Fibroblast of lung (primary cell): Measurements from ENCODE around the gene DNAJB6. TPM values are rescaled to one million over a fixed set of nuclear protein-coding genes. Genes with fewer than 3 reads are reported as not detected.

ENCODE experiments used
- DNase-seq, 2 donors: peaks; one replicate each; pipeline versions ENCODE4 v3.0.0 to v3.0.0-alpha.2; 2010; ENCODE audit warnings: low read depth in 2 of 2
- H2AFZ ChIP-seq: 2 replicates; pipeline ENCODE4 v1.5.1; 2012; ENCODE audit warnings: low read length, control low read depth, inconsistent platforms
- H3K27ac ChIP-seq: 2 replicates; pipeline ENCODE4 v1.5.1; 2011; ENCODE audit warnings: low read length, control low read depth; ENCODE audit not compliant: insufficient read depth
- H3K27me3 ChIP-seq: 2 replicates; pipeline ENCODE4 v1.5.1; 2011; ENCODE audit warnings: mild to moderate bottlenecking, low read length; ENCODE audit not compliant: control insufficient read depth, insufficient read depth
- H3K36me3 ChIP-seq: 2 replicates; pipeline ENCODE4 v1.5.1; 2011; ENCODE audit warnings: low read length; ENCODE audit not compliant: control insufficient read depth, insufficient read depth
- H3K4me1 ChIP-seq: 2 replicates; pipeline ENCODE4 v1.5.1; 2011; ENCODE audit warnings: low read length; ENCODE audit not compliant: control insufficient read depth, insufficient read depth; ENCODE audit errors: extremely low read depth
- H3K4me2 ChIP-seq: 2 replicates; pipeline ENCODE4 v1.5.1; 2011; ENCODE audit warnings: low read length, control low read depth; ENCODE audit not compliant: insufficient read depth; ENCODE audit errors: extremely low read depth
- H3K4me3 ChIP-seq, 4 experiments: fragments of 200-600 bp in 1 of 4; sonication (generic) in 1 of 4; replicated peaks in 1 of 4; 2 replicates each; pipeline ENCODE4 v1.5.1; 2011 to 2016; ENCODE audit warnings: low read length in 4 of 4, low read depth in 3 of 4, mild to moderate bottlenecking in 3 of 4, control low read depth in 2 of 4, inconsistent platforms in 1 of 4, mixed read lengths in 1 of 4; ENCODE audit not compliant: insufficient read depth in 1 of 4; ENCODE audit errors: control extremely low read depth in 1 of 4
- H3K79me2 ChIP-seq: 2 replicates; pipeline ENCODE4 v1.5.1; 2012; ENCODE audit warnings: mild to moderate bottlenecking, low read length, inconsistent platforms; ENCODE audit not compliant: control insufficient read depth, insufficient read depth
- H3K9ac ChIP-seq: 2 replicates; pipeline ENCODE4 v1.5.1; 2011; ENCODE audit warnings: mild to moderate bottlenecking, low read length, control low read depth; ENCODE audit not compliant: insufficient read depth
- H3K9me3 ChIP-seq: 2 replicates; pipeline ENCODE4 v1.5.1; 2012; ENCODE audit warnings: low read depth, low read length; ENCODE audit not compliant: control insufficient read depth, insufficient read depth
- H4K20me1 ChIP-seq: 2 replicates; pipeline ENCODE4 v1.5.1; 2011; ENCODE audit warnings: low read length; ENCODE audit not compliant: control insufficient read depth, insufficient read depth; ENCODE audit errors: extremely low read depth
- EZH2 ChIP-seq: IDR thresholded peaks from 2 replicates; pipeline ENCODE4 v1.5.1; 2012; ENCODE audit warnings: low read length, control low read depth, mild to moderate bottlenecking; ENCODE audit errors: missing control alignments
- polyA plus RNA-seq, 2 donors: library from polyadenylated mRNA; depleted of rRNA in 1 of 2; stranded (reverse) in 1 of 2; unstranded in 1 of 2; fragments of >200 nt; gene quantifications; 2 replicates each; pipeline ENCODE4 v1.2.1, GENCODE V29; 2011 to 2012; ENCODE audit warnings: missing spikeins in 1 of 2
- total RNA-seq: library from RNA; depleted of rRNA; stranded (reverse); fragments of >200 nt; gene quantifications from 2 replicates; pipeline ENCODE4 v1.2.1, GENCODE V29; 2014
- TF ChIP-seq, protein P1 (sequence below), 2 donors: IDR thresholded peaks in 1 of 2; conservative IDR thresholded peaks in 1 of 2; 1 replicate in 1 of 2; 2 replicates in 1 of 2; pipeline ENCODE4 v1.5.1; 2011 to 2012; ENCODE audit warnings: low read length in 2 of 2, control low read depth in 1 of 2, inconsistent platforms in 1 of 2, low read depth in 1 of 2, mild to moderate bottlenecking in 1 of 2

Gene DNAJB6
- total and polyA plus RNA-seq, 2 donors (not counting 1 experiment from before 2014, with no cell fraction given) = 86.2 to 117 TPM

DNA sequence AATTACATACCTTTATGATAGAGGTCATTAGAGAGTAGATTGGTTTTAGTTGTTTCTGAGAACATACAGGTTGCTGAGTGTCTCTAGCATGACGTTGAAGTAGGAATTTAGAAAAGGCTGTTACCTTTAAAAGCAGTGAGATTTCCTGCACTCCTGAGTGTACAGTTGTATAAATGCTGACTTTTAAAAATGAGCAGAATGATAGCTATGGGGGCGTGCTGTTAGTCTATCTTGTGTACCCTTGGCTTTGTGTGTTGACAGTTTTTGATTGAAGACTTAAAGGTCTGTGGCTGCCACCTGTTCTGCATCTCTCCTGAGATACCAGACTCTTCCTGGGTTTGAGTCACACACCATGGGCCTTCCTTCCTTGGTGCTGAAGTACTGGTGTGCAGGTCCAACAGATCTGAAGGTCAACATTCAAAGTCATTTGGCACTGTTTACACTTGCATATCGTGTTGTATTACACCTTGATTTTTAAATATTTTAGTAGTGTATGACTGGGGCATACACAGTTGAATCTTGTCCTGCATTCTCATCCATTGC is 23.8 kb downstream of the DNAJB6 start:
- Histone ChIP-seq H4K20me1 (peaks cover 4% of the 10 kb centered on the region), H3K27ac (no peak overlapping the region), H3K9me3 (no peaks in the 10 kb centered on the region), H3K27me3 (no peaks in the 10 kb centered on the region), H3K4me1 (peaks cover 9% of the 10 kb centered on the region), H3K4me3 (no peak overlapping the region), H3K4me2 (no peak overlapping the region), H3K79me2 (peaks cover 86% of the 10 kb centered on the region), H2AFZ (no peak overlapping the region), H3K9ac (no peak overlapping the region), H3K36me3 (peaks cover 16% of the 10 kb centered on the region)
- DNase-seq = no peak
- TF ChIP-seq, protein P1, sequence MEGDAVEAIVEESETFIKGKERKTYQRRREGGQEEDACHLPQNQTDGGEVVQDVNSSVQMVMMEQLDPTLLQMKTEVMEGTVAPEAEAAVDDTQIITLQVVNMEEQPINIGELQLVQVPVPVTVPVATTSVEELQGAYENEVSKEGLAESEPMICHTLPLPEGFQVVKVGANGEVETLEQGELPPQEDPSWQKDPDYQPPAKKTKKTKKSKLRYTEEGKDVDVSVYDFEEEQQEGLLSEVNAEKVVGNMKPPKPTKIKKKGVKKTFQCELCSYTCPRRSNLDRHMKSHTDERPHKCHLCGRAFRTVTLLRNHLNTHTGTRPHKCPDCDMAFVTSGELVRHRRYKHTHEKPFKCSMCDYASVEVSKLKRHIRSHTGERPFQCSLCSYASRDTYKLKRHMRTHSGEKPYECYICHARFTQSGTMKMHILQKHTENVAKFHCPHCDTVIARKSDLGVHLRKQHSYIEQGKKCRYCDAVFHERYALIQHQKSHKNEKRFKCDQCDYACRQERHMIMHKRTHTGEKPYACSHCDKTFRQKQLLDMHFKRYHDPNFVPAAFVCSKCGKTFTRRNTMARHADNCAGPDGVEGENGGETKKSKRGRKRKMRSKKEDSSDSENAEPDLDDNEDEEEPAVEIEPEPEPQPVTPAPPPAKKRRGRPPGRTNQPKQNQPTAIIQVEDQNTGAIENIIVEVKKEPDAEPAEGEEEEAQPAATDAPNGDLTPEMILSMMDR (conservative IDR thresholded peaks at IDR 0.05 in 1 of 2, IDR thresholded peaks at IDR 0.05 in 1 of 2; ENCODE audit: low read depth in 1 of 2, low read length in 2 of 2) = no peak
- TF ChIP-seq EZH2 = no peak

DNA sequence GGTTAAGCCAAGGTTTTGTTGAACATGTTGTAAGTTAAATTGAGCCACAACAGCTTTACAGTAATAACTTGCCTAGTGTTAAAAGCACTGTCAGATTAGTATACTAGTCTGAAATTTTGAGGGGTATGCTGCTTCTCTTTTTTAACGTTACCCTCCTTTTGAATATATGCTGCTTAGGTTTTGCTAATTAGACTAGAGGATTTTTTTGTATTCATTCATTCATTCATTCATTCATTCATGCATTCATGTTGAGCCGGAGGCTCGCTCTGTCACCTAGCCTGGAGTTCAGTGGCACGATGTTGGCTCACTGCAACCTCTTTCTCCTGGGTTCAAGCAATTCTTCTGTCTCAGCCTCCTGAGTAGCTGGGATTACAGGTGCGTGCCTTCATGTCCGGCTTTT is 24.7 kb downstream of the DNAJB6 start:
- no peak for DNase-seq
- no peaks in the 10 kb centered on the region for H3K9me3 ChIP-seq
- no peak overlapping the region for H3K4me2 ChIP-seq
- H3K4me3 ChIP-seq = no peak overlapping the region
- peaks cover 16% of the 10 kb centered on the region for H3K36me3 ChIP-seq
- no peak for TF ChIP-seq EZH2
- TF ChIP-seq, protein P1 (conservative IDR thresholded peaks at IDR 0.05 in 1 of 2, IDR thresholded peaks at IDR 0.05 in 1 of 2; ENCODE audit: low read depth in 1 of 2, low read length in 2 of 2) = no peak
- H4K20me1 ChIP-seq = peaks cover 3% of the 10 kb centered on the region
- no peaks in the 10 kb centered on the region for H3K27me3 ChIP-seq
- no peaks in the 10 kb centered on the region for H3K4me1 ChIP-seq
- no peak overlapping the region for H3K27ac ChIP-seq
- H3K79me2 ChIP-seq = peaks cover 81% of the 10 kb centered on the region
- no peak overlapping the region for H3K9ac ChIP-seq
- H2AFZ ChIP-seq = no peak overlapping the region

DNA sequence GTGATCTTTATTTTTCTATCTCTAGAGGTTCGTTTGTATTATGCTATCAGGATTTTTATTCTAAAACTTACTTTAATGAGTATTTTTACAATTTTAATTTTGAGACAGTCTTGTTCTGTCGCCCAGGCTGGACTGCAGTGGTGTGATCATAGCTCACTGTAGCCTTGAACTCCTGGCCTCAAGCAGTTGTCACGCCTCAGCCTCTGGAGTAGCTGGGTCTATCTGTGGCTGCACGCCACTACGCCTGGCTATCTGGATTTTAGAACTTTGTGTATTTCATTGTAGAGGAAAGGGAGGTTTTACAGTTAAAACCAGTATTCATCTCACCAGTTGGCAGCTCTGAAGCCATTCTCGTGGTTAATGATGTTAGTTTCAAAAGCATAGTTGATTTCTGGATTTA is 25.9 kb downstream of the DNAJB6 start:
- no peak overlapping the region for H3K9ac ChIP-seq
- H3K4me1 ChIP-seq = no peaks in the 10 kb centered on the region
- no peak overlapping the region for H2AFZ ChIP-seq
- H3K27ac ChIP-seq = no peak overlapping the region
- H3K9me3 ChIP-seq = no peaks in the 10 kb centered on the region
- no peak overlapping the region for H3K4me3 ChIP-seq
- H3K36me3 ChIP-seq = peaks cover 19% of the 10 kb centered on the region
- H3K4me2 ChIP-seq = no peak overlapping the region
- DNase-seq = no peak
- H4K20me1 ChIP-seq = peaks cover 3% of the 10 kb centered on the region
- no peaks in the 10 kb centered on the region for H3K27me3 ChIP-seq
- H3K79me2 ChIP-seq = peaks cover 72% of the 10 kb centered on the region
- TF ChIP-seq, protein P1 (conservative IDR thresholded peaks at IDR 0.05 in 1 of 2, IDR thresholded peaks at IDR 0.05 in 1 of 2; ENCODE audit: low read depth in 1 of 2, low read length in 2 of 2) = no peak
- TF ChIP-seq EZH2 = no peak
